ENCODE measurements around the gene PLD1. TPM values are rescaled to one million over a fixed set of nuclear protein-coding genes. Genes with fewer than 3 reads are reported as not detected.

PLD1 gene
- total RNA-seq, 2 donors from 2014 or later = 9.5 to 15.9 TPM

- no peak overlapping the region for H3K27ac ChIP-seq (ENCODE audit: low read depth, low read length)
- 84 to 100% methylated on average over 1 of the region's 1 CpG for WGBS, 2 experiments (ENCODE audit: insufficient coverage in 1 of 2, insufficient read length in 1 of 2)
- H3K9me3 ChIP-seq (ENCODE audit: control insufficient read depth, low read length) = no peaks in the 10 kb centered on the region
- no peak overlapping the region for H3K9ac ChIP-seq (ENCODE audit: extremely low read depth, low read length, poor library complexity, severe bottlenecking)
- H3K4me3 ChIP-seq (ENCODE audit: low read length) = no peak overlapping the region
- peaks cover under 1% of the 10 kb centered on the region for H3K4me1 Mint-ChIP-seq
- no peaks in the 10 kb centered on the region for H3K36me3 Mint-ChIP-seq (ENCODE audit: low read depth)
- no peak for DNase-seq
- no peak overlapping the region for H3K27ac Mint-ChIP-seq
- H3K9me3 Mint-ChIP-seq = no peaks in the 10 kb centered on the region
- H3K4me3 Mint-ChIP-seq = no peak overlapping the region
- no peak for TF ChIP-seq CTCF (conservative IDR thresholded peaks at IDR 0.05)
- H3K27me3 ChIP-seq (ENCODE audit: control insufficient read depth, insufficient read depth, low read length, poor library complexity, severe bottlenecking) = no peaks in the 10 kb centered on the region
- no peaks in the 10 kb centered on the region for H3K4me1 ChIP-seq (ENCODE audit: control insufficient read depth, insufficient read depth, low read length)
- H3K27me3 Mint-ChIP-seq (ENCODE audit: insufficient read depth) = peaks cover 3% of the 10 kb centered on the region
- H3K36me3 ChIP-seq (ENCODE audit: control insufficient read depth, insufficient read depth, low read length) = no peaks in the 10 kb centered on the region
Measured at GRCh38 chr3:171782617-171783016, 27.7 kb downstream of the PLD1 start.

GRCh38 chr3:171781711-171782127, 28.6 kb downstream of the PLD1 start:
- Histone ChIP-seq H3K9ac (ENCODE audit: extremely low read depth, low read length, poor library complexity, severe bottlenecking) (no peak overlapping the region), H3K27me3 (ENCODE audit: control insufficient read depth, insufficient read depth, low read length, poor library complexity, severe bottlenecking) (no peaks in the 10 kb centered on the region), H3K27ac (ENCODE audit: low read depth, low read length) (no peak overlapping the region), H3K4me1 (ENCODE audit: control insufficient read depth, insufficient read depth, low read length) (no peaks in the 10 kb centered on the region), H3K36me3 (ENCODE audit: control insufficient read depth, insufficient read depth, low read length) (no peaks in the 10 kb centered on the region), H3K9me3 (ENCODE audit: control insufficient read depth, low read length) (no peaks in the 10 kb centered on the region), H3K4me3 (ENCODE audit: low read length) (no peak overlapping the region)
- no peak overlapping the region for H3K4me3 Mint-ChIP-seq
- peaks cover 3% of the 10 kb centered on the region for H3K27me3 Mint-ChIP-seq (ENCODE audit: insufficient read depth)
- no peak for DNase-seq
- no peaks in the 10 kb centered on the region for H3K36me3 Mint-ChIP-seq (ENCODE audit: low read depth)
- peaks cover 4% of the 10 kb centered on the region for H3K4me1 Mint-ChIP-seq
- no peak for TF ChIP-seq CTCF (conservative IDR thresholded peaks at IDR 0.05)
- H3K27ac Mint-ChIP-seq = no peak overlapping the region
- H3K9me3 Mint-ChIP-seq = no peaks in the 10 kb centered on the region
- 81 to 94% methylated on average over 2 to 4 of the region's 4 CpGs for WGBS, 2 experiments (ENCODE audit: insufficient coverage in 1 of 2, insufficient read length in 1 of 2)

- H3K36me3 ChIP-seq (ENCODE audit: control insufficient read depth, insufficient read depth, low read length) = no peaks in the 10 kb centered on the region
- no peaks in the 10 kb centered on the region for H3K27me3 ChIP-seq (ENCODE audit: control insufficient read depth, insufficient read depth, low read length, poor library complexity, severe bottlenecking)
- no peaks in the 10 kb centered on the region for H3K9me3 Mint-ChIP-seq
- no peak overlapping the region for H3K4me3 ChIP-seq (ENCODE audit: low read length)
- H3K9ac ChIP-seq (ENCODE audit: extremely low read depth, low read length, poor library complexity, severe bottlenecking) = no peak overlapping the region
- DNase-seq = no peak
- 95% methylated on average over 5 of the region's 5 CpGs for WGBS, 2 experiments (ENCODE audit: insufficient coverage in 1 of 2, insufficient read length in 1 of 2)
- H3K27ac ChIP-seq (ENCODE audit: low read depth, low read length) = no peak overlapping the region
- H3K9me3 ChIP-seq (ENCODE audit: control insufficient read depth, low read length) = no peaks in the 10 kb centered on the region
- H3K4me1 Mint-ChIP-seq = peaks cover 4% of the 10 kb centered on the region
- TF ChIP-seq CTCF (conservative IDR thresholded peaks at IDR 0.05) = no peak
- no peak overlapping the region for H3K4me3 Mint-ChIP-seq
- no peaks in the 10 kb centered on the region for H3K27me3 Mint-ChIP-seq (ENCODE audit: insufficient read depth)
- no peaks in the 10 kb centered on the region for H3K36me3 Mint-ChIP-seq (ENCODE audit: low read depth)
- H3K4me1 ChIP-seq (ENCODE audit: control insufficient read depth, insufficient read depth, low read length) = no peaks in the 10 kb centered on the region
- H3K27ac Mint-ChIP-seq = no peak overlapping the region
Measured at GRCh38 chr3:171778493-171778892, 31.8 kb downstream of the PLD1 start.

Data from endodermal cell (in vitro differentiated cells).